AG09309 (cell line): ENCODE measurements around the gene MTUS2.

Source experiments
- DNase-seq: peaks from one replicate; pipeline ENCODE4 v3.0.0-alpha.2; 2010; ENCODE audit warnings: low read depth
- H3K4me3 ChIP-seq: 2 replicates; pipeline ENCODE4 v1.5.1; 2011; ENCODE audit warnings: mild to moderate bottlenecking, low read depth, low read length, moderate library complexity; ENCODE audit not compliant: control insufficient read depth
- CTCF ChIP-seq: IDR thresholded peaks from 2 replicates; pipeline ENCODE4 v1.5.1; 2011; ENCODE audit warnings: mild to moderate bottlenecking, low read depth, low read length, inconsistent platforms; ENCODE audit not compliant: insufficient read depth, control insufficient read depth; ENCODE audit errors: missing control alignments

Gene MTUS2

DNA sequence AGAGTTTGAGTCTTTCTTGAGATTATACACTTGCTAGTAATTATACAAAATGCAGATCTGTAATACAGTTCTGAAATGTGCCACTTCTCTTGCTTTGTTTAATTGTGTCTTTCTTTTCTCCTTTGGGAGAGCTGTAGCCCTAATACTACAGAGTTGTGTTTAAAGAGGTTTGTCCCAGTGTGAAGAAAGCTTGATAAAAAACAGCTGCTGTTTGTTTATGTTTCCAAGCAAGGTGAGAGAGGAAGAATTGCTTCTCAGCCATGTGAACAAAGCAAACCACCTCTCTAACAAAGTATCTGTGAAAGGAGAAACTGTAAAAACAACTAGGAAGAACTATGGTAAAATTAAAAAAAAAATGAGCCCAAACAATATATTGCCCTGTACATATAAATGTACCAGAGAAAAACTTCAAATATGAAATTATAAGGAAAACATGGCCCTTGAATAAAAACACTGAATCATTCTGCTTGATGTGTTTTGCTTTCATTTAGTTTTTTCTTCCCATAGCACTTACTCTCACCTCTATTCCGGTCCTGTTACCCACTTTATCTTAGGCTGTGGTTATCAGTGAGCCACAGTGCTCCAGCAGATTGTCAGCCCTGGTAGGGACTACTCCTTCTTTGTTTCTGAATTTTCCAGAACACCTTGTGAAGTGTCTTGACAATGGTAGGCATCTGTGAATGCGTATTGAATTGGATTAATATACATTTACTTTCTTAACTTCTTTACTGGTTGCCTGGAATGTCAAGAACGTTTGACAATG lies 257.1 kb downstream of the MTUS2 start:
- no peak overlapping the region for H3K4me3 ChIP-seq
- no peak for TF ChIP-seq CTCF
- no peak for DNase-seq

- no peak overlapping the region for H3K4me3 ChIP-seq
- DNase-seq: no peak
- no peak for TF ChIP-seq CTCF
Measured at GRCh38 chr13:29081036-29081435, 260.9 kb downstream of the MTUS2 start.

DNA sequence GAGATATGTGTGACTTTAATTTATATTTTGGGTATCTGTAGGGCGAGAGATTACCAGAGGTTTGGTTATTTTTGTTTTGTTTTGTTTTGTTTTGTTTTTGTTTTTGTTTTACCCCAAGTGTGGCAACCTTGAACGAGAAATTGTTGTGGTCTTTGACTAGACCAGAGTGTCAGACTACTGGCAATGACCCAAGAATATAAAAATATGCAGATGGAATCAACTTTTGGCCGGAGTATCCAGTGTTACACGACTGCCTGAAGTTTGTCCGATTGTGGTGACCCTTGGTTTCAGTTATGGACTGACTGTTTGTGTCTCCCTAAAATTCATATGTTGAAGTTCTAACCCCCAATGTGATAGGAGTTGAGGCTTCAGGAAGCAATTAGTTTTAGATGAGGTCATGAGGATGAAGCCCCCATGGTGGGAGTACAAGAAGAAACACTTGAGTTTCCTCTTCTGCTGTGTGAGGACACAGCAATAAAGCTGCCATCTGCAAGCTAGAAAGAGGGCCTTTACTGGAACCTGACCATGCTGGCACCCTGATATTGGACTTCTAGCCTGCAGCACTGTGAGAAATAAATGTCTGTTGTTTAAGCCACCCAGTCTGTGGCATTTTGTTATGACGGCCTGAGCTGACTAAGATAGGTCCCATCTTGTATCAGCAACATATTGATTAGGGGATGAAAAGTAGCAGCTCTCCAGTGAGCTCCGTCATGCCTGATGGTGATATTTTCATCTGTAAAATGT lies 261.7 kb downstream of the MTUS2 start:
- H3K4me3 ChIP-seq: no peak overlapping the region
- TF ChIP-seq CTCF: no peak
- no peak for DNase-seq

- no peak for TF ChIP-seq CTCF
- no peak overlapping the region for H3K4me3 ChIP-seq
- no peak for DNase-seq
Measured at GRCh38 chr13:29099781-29100406, 279.8 kb downstream of the MTUS2 start.

- TF ChIP-seq CTCF: no peak
- H3K4me3 ChIP-seq: no peak overlapping the region
- no peak for DNase-seq
Measured at GRCh38 chr13:29100758-29101157, 280.6 kb downstream of the MTUS2 start.

- DNase-seq: no peak
- H3K4me3 ChIP-seq: no peak overlapping the region
- no peak for TF ChIP-seq CTCF
Measured at GRCh38 chr13:29101409-29101808, 281.3 kb downstream of the MTUS2 start.
